Measurements from ENCODE around the gene ZBTB7B. TPM values are rescaled to one million over a fixed set of nuclear protein-coding genes. Genes with fewer than 3 reads are reported as not detected.

The ZBTB7B gene
- total RNA-seq, 2 donors from 2014 or later, result 30.1 to 34.3 TPM

- Histone ChIP-seq H3K4me3 (peak overlapping the region; percentile 70 to 80), H3K36me3 (replicated peaks in 1 of 2; ENCODE audit: insufficient read depth in 1 of 2, low read depth in 2 of 2) (no peaks in the 10 kb centered on the region), H3K9me3 (no peaks in the 10 kb centered on the region), H3K4me1 (peaks cover 62% of the 10 kb centered on the region), H3K27ac (peak overlapping the region; percentile 90 to 100 (median 98)), H3K27me3 (no peaks in the 10 kb centered on the region)
- ATAC-seq (no peak), DNase-seq (no peak)
- intact Hi-C loops (cut with DNase I), result no loop called here
- no peak for TF ChIP-seq POLR2A (IDR thresholded peaks at IDR 0.05)
- no peak for TF ChIP-seq CTCF (IDR thresholded peaks at IDR 0.05)
- WGBS, 2 donors, result 16 to 18% methylated on average over 4 to 5 of the region's 5 CpGs
These were observed 1.9 kb downstream of the ZBTB7B start for GRCh38 chr1:155004352-155005075.

- Histone ChIP-seq H3K36me3 (replicated peaks in 1 of 2; ENCODE audit: insufficient read depth in 1 of 2, low read depth in 2 of 2) (no peaks in the 10 kb centered on the region), H3K9me3 (no peaks in the 10 kb centered on the region), H3K4me1 (peaks cover 63% of the 10 kb centered on the region), H3K4me3 (no peak overlapping the region), H3K27me3 (no peaks in the 10 kb centered on the region), H3K27ac (peak overlapping the region; percentile 90 to 100 (median 98))
- intact Hi-C loops (cut with DNase I), result no loop called here
- ATAC-seq, result no peak
- DNase-seq, result peak; percentile 81 to 92 (median 88)
- no peak for TF ChIP-seq CTCF (IDR thresholded peaks at IDR 0.05)
- TF ChIP-seq POLR2A (IDR thresholded peaks at IDR 0.05), result peak; percentile 24 to 60 (median 51)
- 2 to 12% methylated on average over 6 to 17 of the region's 17 CpGs for WGBS, 2 donors
These were observed 2.7 kb downstream of the ZBTB7B start for GRCh38 chr1:155005076-155006011.

GRCh38 chr1:155006601-155007101, 4.0 kb downstream of the ZBTB7B start:
- Histone ChIP-seq H3K27ac (peak overlapping the region; percentile 90 to 100 (median 98)), H3K4me1 (peaks cover 76% of the 10 kb centered on the region), H3K36me3 (replicated peaks in 1 of 2; ENCODE audit: insufficient read depth in 1 of 2, low read depth in 2 of 2) (no peaks in the 10 kb centered on the region), H3K27me3 (no peaks in the 10 kb centered on the region), H3K9me3 (no peaks in the 10 kb centered on the region), H3K4me3 (no peak overlapping the region)
- 45 to 56% methylated on average over 2 of the region's 2 CpGs for WGBS, 2 donors
- intact Hi-C loops (cut with DNase I), result no loop called here
- DNase-seq, result peak in 1 of 4 donors; percentile 48
- TF ChIP-seq POLR2A (IDR thresholded peaks at IDR 0.05) (no peak), CTCF (IDR thresholded peaks at IDR 0.05) (no peak)
- no peak for ATAC-seq

- DNase-seq (peak; percentile 72 to 88 (median 78)), ATAC-seq (no peak)
- H3K27ac ChIP-seq, result peak overlapping the region; percentile 57 to 100 (median 98)
- H3K36me3 ChIP-seq (replicated peaks in 1 of 2; ENCODE audit: insufficient read depth in 1 of 2, low read depth in 2 of 2), result no peaks in the 10 kb centered on the region
- 3 to 8% methylated on average over 4 to 6 of the region's 6 CpGs for WGBS, 2 donors
- no peaks in the 10 kb centered on the region for H3K9me3 ChIP-seq
- H3K4me3 ChIP-seq, result no peak overlapping the region
- H3K27me3 ChIP-seq, result no peaks in the 10 kb centered on the region
- intact Hi-C loops (cut with DNase I), result no loop called here
- H3K4me1 ChIP-seq, result peaks cover 83% of the 10 kb centered on the region
- no peak for TF ChIP-seq POLR2A (IDR thresholded peaks at IDR 0.05)
- no peak for TF ChIP-seq CTCF (IDR thresholded peaks at IDR 0.05)
These were observed 4.7 kb downstream of the ZBTB7B start for GRCh38 chr1:155007251-155007828.

All from body of pancreas (tissue), 4 donors.